Naive thymus-derived CD4-positive, alpha-beta T cell (primary cell): ENCODE results near the gene WBP1L. TPM values are rescaled to one million over a fixed set of nuclear protein-coding genes. Genes with fewer than 3 reads are reported as not detected.
"Not testable (repeated sequence)": the region's sequence is repeated elsewhere in the genome, so short reads cannot be mapped to it uniquely, and the experiment has no call there.

Experiments used
- ATAC-seq: fragments of 150-1000 bp; cut with Tn5 transposase; 2 replicates; pipeline ENCODE4 v1.10.0; 2021; ENCODE audit warnings: mild to moderate bottlenecking, moderate library complexity
- CTCF ChIA-PET: fragments of 350-600 bp; sonication (Branson Sonifier 250); formaldehyde crosslinking; loops from one replicate; lab custom pipeline; 2021; ENCODE audit warnings: antibody characterized with exemption; lab: Charles Lee
- POLR2A ChIA-PET: fragments of 350-600 bp; sonication (Branson Sonifier 250); formaldehyde crosslinking; loops from one replicate; lab custom pipeline; 2021; ENCODE audit warnings: antibody characterized with exemption, inconsistent platforms; lab: Charles Lee
- DNase-seq, 9 donors: peaks; one replicate each; pipeline versions ENCODE4 v3.0.0 to v3.0.0-alpha.2; 2020 to 2022; ENCODE audit warnings: mixed read lengths in 1 of 9
- H3K27ac ChIP-seq: one replicate; pipeline ENCODE4 v1.7.0; 2013; ENCODE audit warnings: mild to moderate bottlenecking, low read depth, low read length, moderate library complexity
- H3K27me3 ChIP-seq, 2 donors: one replicate each; pipeline ENCODE4 v1.7.0; 2013; ENCODE audit warnings: low read length in 2 of 2, mild to moderate bottlenecking in 2 of 2, moderate library complexity in 2 of 2; ENCODE audit not compliant: control insufficient read depth in 2 of 2, insufficient read depth in 2 of 2
- H3K36me3 ChIP-seq, 3 experiments: 1 replicate in 2 of 3; 2 replicates in 1 of 3; pipeline ENCODE4 v1.7.0; 2013; ENCODE audit warnings: low read length in 3 of 3, mild to moderate bottlenecking in 3 of 3, moderate library complexity in 1 of 3; ENCODE audit not compliant: insufficient read depth in 3 of 3, control insufficient read depth in 2 of 3
- H3K4me1 ChIP-seq, 2 donors: one replicate each; pipeline ENCODE4 v1.7.0; 2013; ENCODE audit warnings: low read length in 2 of 2, mild to moderate bottlenecking in 2 of 2, moderate library complexity in 1 of 2; ENCODE audit not compliant: control insufficient read depth in 2 of 2, insufficient read depth in 2 of 2
- H3K4me3 ChIP-seq: 2 replicates; pipeline ENCODE4 v1.7.0; 2013; ENCODE audit warnings: mild to moderate bottlenecking, low read length
- H3K9me3 ChIP-seq, 3 experiments: 1 replicate in 2 of 3; 2 replicates in 1 of 3; pipeline ENCODE4 v1.7.0; 2013; ENCODE audit warnings: low read length in 3 of 3; ENCODE audit not compliant: control insufficient read depth in 2 of 3
- H3K27ac Mint-ChIP-seq, 9 donors: one replicate each; pipeline ENCODE4 v1.8.0; 2020 to 2022; ENCODE audit warnings: mixed read lengths in 9 of 9, mild to moderate bottlenecking in 8 of 9, moderate library complexity in 5 of 9, inconsistent platforms in 2 of 9
- H3K27me3 Mint-ChIP-seq, 5 donors: one replicate each; pipeline ENCODE4 v1.8.0; 2021 to 2022; ENCODE audit warnings: mixed read lengths in 5 of 5, mild to moderate bottlenecking in 1 of 5
- H3K36me3 Mint-ChIP-seq, 5 donors: one replicate each; pipeline ENCODE4 v1.8.0; 2020 to 2022; ENCODE audit warnings: mixed read lengths in 5 of 5, mild to moderate bottlenecking in 3 of 5, inconsistent platforms in 1 of 5
- H3K4me1 Mint-ChIP-seq, 7 donors: one replicate each; pipeline ENCODE4 v1.8.0; 2020 to 2022; ENCODE audit warnings: mixed read lengths in 7 of 7, mild to moderate bottlenecking in 3 of 7, inconsistent platforms in 1 of 7
- H3K4me3 Mint-ChIP-seq, 10 donors: one replicate each; pipeline ENCODE4 v1.8.0; 2020 to 2022; ENCODE audit warnings: mild to moderate bottlenecking in 10 of 10, mixed read lengths in 10 of 10, moderate library complexity in 6 of 10, inconsistent platforms in 2 of 10
- H3K9me3 Mint-ChIP-seq, 11 donors: one replicate each; pipeline ENCODE4 v1.8.0; 2020 to 2022; ENCODE audit warnings: mixed read lengths in 11 of 11, mild to moderate bottlenecking in 4 of 11, inconsistent platforms in 1 of 11, moderate library complexity in 1 of 11
- intact Hi-C, 2 donors: fragments of 100-400 bp; cut with micrococcal nuclease; formaldehyde crosslinking; loops; one replicate each; pipeline ENCODE4 v1.15.1; 2023
- polyA plus RNA-seq, 2 donors: library from polyadenylated mRNA; unstranded; fragments of 300-500 nt; fragmentation: Illumina TruSeq; gene quantifications; one replicate each; pipeline ENCODE4 v1.2.3, GENCODE V29; 2021
- total RNA-seq, 6 experiments: library from RNA in 5 of 6; stranded (reverse) in 5 of 6; gene quantifications; 1 replicate in 5 of 6; 2 replicates in 1 of 6; pipeline ENCODE4 v1.2.3 and lab custom pipeline; 2021 to 2026

WBP1L gene
- total RNA-seq (10 to 100 TPM; 20.5 to 37.9 (median 34.1) TPM), polyA plus RNA-seq (10 to 100 TPM; 19.4 to 30.3 TPM), total RNA-seq (lab: John Stamatoyannopoulos, UW) (37.4 reads per million, percentile 65 among the genes with 10 or more reads in this experiment)

DNA sequence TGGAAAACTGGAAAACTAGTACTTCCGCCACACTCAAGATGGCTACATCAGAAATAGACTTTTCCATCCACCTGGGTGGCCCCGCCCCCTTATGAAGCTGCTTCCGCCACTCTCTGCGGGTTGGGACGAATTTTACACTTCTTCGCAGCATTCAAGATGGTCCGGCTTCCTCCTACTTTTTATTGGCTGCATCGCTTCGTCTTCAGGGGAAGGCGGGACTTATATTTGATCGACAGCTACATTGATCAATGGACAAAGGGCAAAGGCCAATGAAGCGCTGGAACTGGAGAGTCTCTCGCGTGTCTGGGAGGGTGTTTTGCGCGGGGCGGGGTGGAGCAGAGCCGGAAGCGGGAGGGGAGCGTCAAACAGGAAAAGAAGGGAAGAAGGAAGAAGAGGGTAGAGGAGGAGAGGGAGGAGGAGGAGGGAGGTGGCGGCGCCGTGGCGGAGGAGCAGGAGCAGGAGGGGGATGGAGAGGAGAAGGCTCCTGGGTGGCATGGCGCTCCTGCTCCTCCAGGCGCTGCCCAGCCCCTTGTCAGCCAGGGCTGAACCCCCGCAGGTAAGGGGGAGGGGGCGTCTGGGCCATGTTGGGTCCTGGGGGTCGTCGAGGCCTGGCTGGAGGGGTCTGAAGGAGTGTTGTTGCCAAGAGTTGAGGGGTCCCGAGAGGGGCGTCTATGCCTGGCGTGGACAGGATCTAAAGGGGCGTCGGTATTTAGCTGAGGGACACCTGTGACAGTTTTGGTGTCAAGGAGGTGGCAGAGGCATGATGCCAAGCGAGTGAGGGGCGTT, at the start of gene WBP1L:
Gene WBP1L (plus strand): TSS at position 361 of the 786 bp plus-strand sequence. CDS start 106 bp downstream, at position 467.
- H3K9me3 ChIP-seq, result no peaks in the 10 kb centered on the region
- CTCF ChIA-PET, result interaction anchor here (0.8 to 1.6 kb wide), 2 partner anchors 12 to 29 kb away, joined by 3 read pairs; partner anchors contain the start of genes ARL3 and SFXN2
- H3K4me3 ChIP-seq, result peak within 1 kb of the TSS; percentile 85
- peak; percentile 98 for ATAC-seq
- peaks cover 6 to 19% (median 7%) of the 10 kb centered on the region in 5 donors for H3K36me3 Mint-ChIP-seq
- peaks cover 0 to 7% (median 2%) of the 10 kb centered on the region in 11 donors for H3K9me3 Mint-ChIP-seq
- H3K27ac Mint-ChIP-seq, result peak within 1 kb of the TSS; percentile 57 to 96 (median 90)
- peaks cover 17 to 25% of the 10 kb centered on the region in 2 donors for H3K4me1 ChIP-seq
- H3K36me3 ChIP-seq, result peaks cover 0 to 6% (median 5%) of the 10 kb centered on the region in 3 experiments
- POLR2A ChIA-PET, result interaction anchor here (0.9 to 2.6 kb wide), 11 partner anchors 9 to 586 kb away, joined by 3 to 13 read pairs (median 4); partner anchors contain the start of genes ARL3, SFXN2 and TRIM8
- peaks cover 33 to 59% (median 48%) of the 10 kb centered on the region in 7 donors for H3K4me1 Mint-ChIP-seq
- intact Hi-C loops, result loop anchor here (1.0 to 10.0 kb wide), 19 partner anchors 10 to 1389 kb away; partner anchors contain the start of genes ARL3 (in 2 of the 2), BORCS7 (in 2 of the 2), CNNM2 (in 2 of the 2) and GBF1 (in 2 of the 2)
- H3K27me3 ChIP-seq, result no peaks in the 10 kb centered on the region
- H3K27me3 Mint-ChIP-seq, result no peaks in the 10 kb centered on the region
- H3K4me3 Mint-ChIP-seq, result peak within 1 kb of the TSS; percentile 80 to 97 (median 93)
- peak within 1 kb of the TSS; percentile 77 for H3K27ac ChIP-seq
- DNase-seq, result peak; percentile 77 to 98 (median 96)

DNA sequence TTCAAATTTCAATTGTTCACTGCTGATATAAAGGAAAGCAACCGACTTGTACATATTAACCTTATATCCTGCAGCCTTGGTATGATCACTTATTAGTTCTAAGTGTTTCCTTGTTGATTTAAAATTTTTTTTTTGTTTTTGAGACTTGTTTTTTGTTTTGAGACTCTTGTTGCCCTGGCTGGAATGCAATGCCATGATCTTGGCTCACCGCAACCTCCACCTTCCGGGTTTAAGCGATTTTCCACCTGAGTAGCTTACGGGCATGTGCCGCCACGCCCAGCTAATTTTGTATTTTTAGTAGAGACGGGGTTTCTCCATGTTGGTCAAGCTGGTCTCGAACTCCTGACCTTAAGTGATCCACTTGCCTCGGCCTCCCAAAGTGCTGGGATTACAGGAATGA, 48.3 kb upstream of the WBP1L start:
- H3K36me3 Mint-ChIP-seq, result peaks cover 8 to 36% (median 21%) of the 10 kb centered on the region in 5 donors

DNA sequence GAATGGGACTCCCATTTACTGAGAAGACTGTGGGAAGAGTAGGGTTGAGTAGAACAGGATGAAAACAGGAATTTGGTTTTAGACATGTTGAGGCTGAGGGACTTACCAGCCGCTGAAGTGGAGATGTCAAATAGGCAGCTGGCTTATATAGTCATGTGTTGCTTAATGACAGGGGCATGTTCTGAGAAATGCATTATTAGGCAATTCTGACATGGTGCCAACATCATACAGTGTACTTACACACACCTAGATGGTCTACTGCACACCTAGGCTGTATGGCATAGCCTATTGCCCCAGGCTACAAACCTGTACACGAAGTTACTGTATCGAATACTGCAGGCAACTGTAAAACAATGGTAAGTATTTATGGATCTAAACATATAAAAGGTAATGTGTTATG, 47.0 kb upstream of the WBP1L start:
- Mint-ChIP-seq H3K9me3 (no peaks in the 10 kb centered on the region), H3K4me3 (no peak overlapping the region), H3K36me3 (peaks cover 8 to 36% (median 21%) of the 10 kb centered on the region in 5 donors), H3K27me3 (no peaks in the 10 kb centered on the region), H3K27ac (peak overlapping the region in 2 of 9 donors; percentile 32 to 41), H3K4me1 (peaks cover 0 to 4% (median 0%) of the 10 kb centered on the region in 7 donors)
- H3K36me3 ChIP-seq, result peaks cover 0 to 19% (median 0%) of the 10 kb centered on the region in 3 experiments
- no peaks in the 10 kb centered on the region for H3K4me1 ChIP-seq
- CTCF ChIA-PET, result no interaction called here
- POLR2A ChIA-PET, result interaction anchor here (0.6 kb wide), 1 partner anchor 20 kb away, joined by 4 read pairs; no protein-coding TSS in a partner anchor
- no peak overlapping the region for H3K27ac ChIP-seq
- no peak for DNase-seq
- intact Hi-C loops, result no loop called here
- H3K4me3 ChIP-seq, result no peak overlapping the region
- H3K27me3 ChIP-seq, result no peaks in the 10 kb centered on the region
- H3K9me3 ChIP-seq, result no peaks in the 10 kb centered on the region
- ATAC-seq, result no peak

More for the DNA sequence above, 48.3 kb upstream of the WBP1L start:
- H3K27ac Mint-ChIP-seq, H3K4me3 ChIP-seq, CTCF ChIA-PET, H3K4me1 ChIP-seq, intact Hi-C loops, H3K27ac ChIP-seq, DNase-seq, H3K27me3 ChIP-seq, H3K9me3 ChIP-seq, H3K4me3 Mint-ChIP-seq, H3K4me1 Mint-ChIP-seq, POLR2A ChIA-PET, H3K27me3 Mint-ChIP-seq, ATAC-seq, H3K9me3 Mint-ChIP-seq: not testable (repeated sequence)
- H3K36me3 ChIP-seq, result peaks cover 0 to 19% (median 0%) of the 10 kb centered on the region in 3 experiments

DNA sequence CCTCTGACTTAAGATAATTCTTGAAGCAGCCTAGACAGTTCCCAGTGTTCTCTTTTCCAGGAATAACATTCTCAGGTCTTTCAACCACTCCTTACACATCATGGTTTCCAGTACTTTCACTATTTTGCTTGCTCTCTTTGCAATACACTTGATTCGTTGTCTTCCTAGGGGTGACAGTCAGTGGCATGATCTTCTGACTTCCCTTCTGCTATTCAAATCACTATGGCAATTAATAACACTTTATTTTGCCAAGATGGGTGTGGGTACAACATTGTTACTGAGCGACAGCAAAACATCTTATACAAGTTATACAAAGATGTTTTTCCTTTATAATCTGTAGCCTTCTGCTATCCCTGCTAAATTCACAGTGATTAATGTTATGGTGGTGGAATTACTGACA, 44.9 kb upstream of the WBP1L start:
- Mint-ChIP-seq H3K27ac (no peak overlapping the region), H3K27me3 (no peaks in the 10 kb centered on the region), H3K36me3 (peaks cover 8 to 36% (median 21%) of the 10 kb centered on the region in 5 donors), H3K4me1 (peaks cover 0 to 4% (median 0%) of the 10 kb centered on the region in 7 donors), H3K9me3 (no peaks in the 10 kb centered on the region), H3K4me3 (no peak overlapping the region)
- Histone ChIP-seq H3K9me3 (no peaks in the 10 kb centered on the region), H3K36me3 (peaks cover 0 to 19% (median 0%) of the 10 kb centered on the region in 3 experiments), H3K27ac (no peak overlapping the region), H3K27me3 (no peaks in the 10 kb centered on the region), H3K4me1 (no peaks in the 10 kb centered on the region), H3K4me3 (no peak overlapping the region)
- DNase-seq (no peak), ATAC-seq (no peak)
- ChIA-PET POLR2A (interaction anchor here (1.0 kb wide), 1 partner anchor 15 kb away, joined by 3 read pairs; the partner anchor contains the start of gene ARL3), CTCF (no interaction called here)
- intact Hi-C loops, result no loop called here

DNA sequence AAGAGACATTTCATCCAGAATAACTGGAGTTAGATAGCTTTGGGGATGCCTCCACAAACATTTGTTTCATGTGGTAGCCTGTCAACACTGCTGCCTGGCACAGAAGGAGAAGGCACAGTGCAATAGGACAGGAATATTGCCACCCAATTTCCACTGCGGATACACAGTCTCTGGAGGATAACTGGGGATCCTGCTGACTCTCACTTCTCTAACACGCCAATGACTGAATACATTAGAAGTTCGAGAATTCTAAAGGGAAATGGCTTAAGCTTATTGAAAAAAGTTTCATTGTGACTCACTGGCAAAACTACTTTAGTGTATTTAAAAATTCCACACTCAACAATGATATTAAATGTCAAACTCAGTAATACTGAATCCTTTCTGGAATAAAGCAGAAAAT, 42.5 kb upstream of the WBP1L start:
- Mint-ChIP-seq H3K27me3 (no peaks in the 10 kb centered on the region), H3K36me3 (peaks cover 8 to 38% (median 28%) of the 10 kb centered on the region in 5 donors), H3K27ac (no peak overlapping the region), H3K4me1 (peaks cover 0 to 10% (median 4%) of the 10 kb centered on the region in 7 donors), H3K9me3 (no peaks in the 10 kb centered on the region), H3K4me3 (no peak overlapping the region)
- Histone ChIP-seq H3K27me3 (no peaks in the 10 kb centered on the region), H3K9me3 (no peaks in the 10 kb centered on the region), H3K4me1 (no peaks in the 10 kb centered on the region), H3K27ac (no peak overlapping the region), H3K36me3 (peaks cover 0 to 23% (median 0%) of the 10 kb centered on the region in 3 experiments), H3K4me3 (no peak overlapping the region)
- ATAC-seq (no peak), DNase-seq (no peak)
- ChIA-PET POLR2A (interaction anchor here (1.2 kb wide), 1 partner anchor 57 kb away, joined by 3 read pairs; the partner anchor contains the start of gene TRIM8), CTCF (interaction anchor here (0.7 kb wide), 1 partner anchor 860 kb away, joined by 3 read pairs; no protein-coding TSS in a partner anchor)
- intact Hi-C loops, result no loop called here

DNA sequence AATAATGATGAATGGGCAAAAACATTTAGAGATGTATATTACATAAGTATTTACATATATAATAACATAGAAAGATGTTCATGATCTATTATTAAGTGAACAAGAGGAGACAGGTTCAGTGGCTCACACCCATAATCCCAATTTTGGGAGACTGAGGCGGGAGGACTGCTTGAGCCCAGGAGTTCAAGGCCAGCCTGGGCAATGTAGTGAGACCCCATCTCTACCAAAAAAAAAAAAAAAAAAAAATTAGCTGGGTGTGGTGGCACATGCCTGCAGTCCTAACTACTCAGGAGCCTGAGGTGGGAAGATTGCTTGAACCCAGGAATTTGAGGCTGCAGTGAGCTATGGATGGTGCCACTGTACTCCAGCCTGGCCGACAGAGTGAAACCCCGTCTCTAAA, 42.0 kb upstream of the WBP1L start:
- Mint-ChIP-seq H3K4me3 (no peak overlapping the region), H3K36me3 (peaks cover 6 to 33% (median 28%) of the 10 kb centered on the region in 5 donors), H3K4me1 (peaks cover 0 to 11% (median 4%) of the 10 kb centered on the region in 7 donors), H3K27ac (no peak overlapping the region), H3K27me3 (no peaks in the 10 kb centered on the region), H3K9me3 (no peaks in the 10 kb centered on the region)
- H3K9me3 ChIP-seq, result no peaks in the 10 kb centered on the region
- POLR2A ChIA-PET, result interaction anchor here (1.2 kb wide), 1 partner anchor 57 kb away, joined by 3 read pairs; the partner anchor contains the start of gene TRIM8
- H3K36me3 ChIP-seq, result peaks cover 0 to 19% (median 0%) of the 10 kb centered on the region in 3 experiments
- intact Hi-C loops, result no loop called here
- DNase-seq, result no peak
- H3K4me3 ChIP-seq, result no peak overlapping the region
- no peaks in the 10 kb centered on the region for H3K4me1 ChIP-seq
- CTCF ChIA-PET, result interaction anchor here (0.7 kb wide), 1 partner anchor 860 kb away, joined by 3 read pairs; no protein-coding TSS in a partner anchor
- no peak for ATAC-seq
- no peak overlapping the region for H3K27ac ChIP-seq
- no peaks in the 10 kb centered on the region for H3K27me3 ChIP-seq
